Choroid plexus epithelial cell (primary cell): ENCODE measurements around the gene INPP5A.

Experiments
- DNase-seq: peaks from one replicate; pipeline ENCODE4 v3.0.0-alpha.2; 2010; ENCODE audit warnings: low read depth
- H3K4me3 ChIP-seq: 2 replicates; pipeline ENCODE4 v1.5.1; 2011; ENCODE audit warnings: low read depth, mild to moderate bottlenecking, control low read depth, low read length, moderate library complexity
- CTCF ChIP-seq: conservative IDR thresholded peaks from 2 replicates; pipeline ENCODE4 v1.5.1; 2011; ENCODE audit warnings: low read depth, mild to moderate bottlenecking, control low read depth, inconsistent platforms, low read length, moderate library complexity

INPP5A gene

DNA sequence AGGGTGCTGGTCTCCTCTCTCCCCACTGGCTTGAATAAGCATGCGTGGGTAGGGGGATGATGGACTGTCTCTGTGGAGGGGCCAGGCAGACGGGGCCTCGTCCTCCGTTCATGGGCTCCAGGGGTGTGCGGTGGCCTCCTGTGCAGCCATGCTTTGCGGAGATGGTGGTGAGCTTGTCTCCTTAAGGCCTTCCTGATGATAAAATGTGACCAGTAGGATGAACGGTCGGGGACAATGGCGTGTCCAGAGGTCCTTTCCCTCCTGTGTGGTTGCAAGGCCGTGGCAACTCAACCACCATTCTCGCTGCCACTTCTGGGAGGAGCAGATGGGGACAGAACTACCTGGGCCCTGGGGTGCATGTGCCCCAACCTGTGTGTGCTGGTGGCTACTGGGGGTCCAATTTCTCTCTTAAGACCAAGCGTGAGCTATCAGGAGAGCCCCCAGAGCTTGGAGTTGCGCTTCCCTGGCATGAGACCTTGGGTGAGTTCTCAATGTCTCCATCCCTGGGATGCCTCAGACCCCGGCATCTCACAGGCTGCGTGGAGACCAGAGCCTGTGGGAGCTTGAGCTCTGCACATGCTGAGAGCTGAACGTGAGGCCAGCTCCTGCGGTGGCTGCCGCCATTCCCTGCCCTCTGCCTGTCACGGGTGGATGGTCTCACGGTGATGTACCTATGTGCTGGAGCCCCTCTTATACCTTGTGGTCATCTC lies 112.2 kb downstream of the INPP5A start:
- DNase-seq = no peak
- no peak for TF ChIP-seq CTCF
- H3K4me3 ChIP-seq = no peak overlapping the region

- H3K4me3 ChIP-seq = no peak overlapping the region
- no peak for DNase-seq
- no peak for TF ChIP-seq CTCF
Observed at GRCh38 chr10:132650611-132651250, 113.1 kb downstream of the INPP5A start.

GRCh38 chr10:132651511-132652029 lies 114.0 kb downstream of the INPP5A start:
- DNase-seq = no peak
- TF ChIP-seq CTCF = no peak
- no peak overlapping the region for H3K4me3 ChIP-seq

- no peak for TF ChIP-seq CTCF
- no peak overlapping the region for H3K4me3 ChIP-seq
- DNase-seq = no peak
Observed at GRCh38 chr10:132652446-132652845, 114.9 kb downstream of the INPP5A start.

GRCh38 chr10:132652936-132653590 lies 115.5 kb downstream of the INPP5A start:
- no peak for TF ChIP-seq CTCF
- no peak for DNase-seq
- no peak overlapping the region for H3K4me3 ChIP-seq

GRCh38 chr10:132653721-132654120 lies 116.1 kb downstream of the INPP5A start:
- no peak overlapping the region for H3K4me3 ChIP-seq
- no peak for TF ChIP-seq CTCF
- DNase-seq = no peak
